ENCODE measurements around the gene ARHGEF1.

Gene ARHGEF1

DNA sequence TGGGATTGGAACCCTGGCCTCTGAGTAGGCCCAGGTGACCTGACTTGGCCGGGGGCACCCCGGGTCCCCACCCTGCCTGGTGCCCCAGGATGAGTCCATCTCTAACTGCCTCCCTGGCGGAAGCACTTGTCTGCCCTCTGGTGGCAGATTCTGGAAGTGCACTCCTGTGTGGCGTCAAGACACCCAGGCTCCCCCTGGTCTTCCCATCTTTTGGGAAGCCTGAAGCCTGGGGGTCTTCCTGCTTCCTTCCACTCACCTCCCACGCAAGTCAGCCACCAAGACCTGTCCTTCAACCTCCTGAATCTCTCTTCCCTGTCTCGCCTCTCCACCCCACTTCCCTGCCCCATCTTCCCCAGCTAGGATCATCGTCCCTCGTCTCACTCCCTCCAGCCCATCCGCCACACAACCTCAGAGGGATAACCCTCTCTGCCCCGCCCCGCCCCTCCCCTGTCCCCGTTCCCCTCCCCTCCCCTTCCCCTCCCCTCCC is 68.7 kb downstream of the ARHGEF1 start (continued):
- TF ChIP-seq ZNF146 (tag by site-specific recombination; IDR thresholded peaks at IDR 0.05): no peak
- no peak for TF ChIP-seq ZBTB48 (tag by site-specific recombination; IDR thresholded peaks at IDR 0.05)
- no peak for TF ChIP-seq ZNF350 (tag by site-specific recombination; IDR thresholded peaks at IDR 0.05)
- 0 out of 2 replicates have a peak, but pooled peaks have one; percentile 23 for TF ChIP-seq ZNF335 (tag by site-specific recombination; conservative IDR thresholded peaks at IDR 0.05)
- no peak for TF ChIP-seq ZNF221 (tag by site-specific recombination; IDR thresholded peaks at IDR 0.05; ENCODE audit: borderline replicate concordance)
- TF ChIP-seq EGR2 (tag by site-specific recombination; IDR thresholded peaks at IDR 0.05; ENCODE audit: low read depth): no peak
- TF ChIP-seq ZBTB8A (tag by site-specific recombination; IDR thresholded peaks at IDR 0.05): no peak
- TF ChIP-seq GLI4 (tag by site-specific recombination; IDR thresholded peaks at IDR 0.05): no peak
- TF ChIP-seq KLF7 (tag by site-specific recombination; IDR thresholded peaks at IDR 0.05; ENCODE audit: borderline replicate concordance): no peak
- TF ChIP-seq, protein P1, sequence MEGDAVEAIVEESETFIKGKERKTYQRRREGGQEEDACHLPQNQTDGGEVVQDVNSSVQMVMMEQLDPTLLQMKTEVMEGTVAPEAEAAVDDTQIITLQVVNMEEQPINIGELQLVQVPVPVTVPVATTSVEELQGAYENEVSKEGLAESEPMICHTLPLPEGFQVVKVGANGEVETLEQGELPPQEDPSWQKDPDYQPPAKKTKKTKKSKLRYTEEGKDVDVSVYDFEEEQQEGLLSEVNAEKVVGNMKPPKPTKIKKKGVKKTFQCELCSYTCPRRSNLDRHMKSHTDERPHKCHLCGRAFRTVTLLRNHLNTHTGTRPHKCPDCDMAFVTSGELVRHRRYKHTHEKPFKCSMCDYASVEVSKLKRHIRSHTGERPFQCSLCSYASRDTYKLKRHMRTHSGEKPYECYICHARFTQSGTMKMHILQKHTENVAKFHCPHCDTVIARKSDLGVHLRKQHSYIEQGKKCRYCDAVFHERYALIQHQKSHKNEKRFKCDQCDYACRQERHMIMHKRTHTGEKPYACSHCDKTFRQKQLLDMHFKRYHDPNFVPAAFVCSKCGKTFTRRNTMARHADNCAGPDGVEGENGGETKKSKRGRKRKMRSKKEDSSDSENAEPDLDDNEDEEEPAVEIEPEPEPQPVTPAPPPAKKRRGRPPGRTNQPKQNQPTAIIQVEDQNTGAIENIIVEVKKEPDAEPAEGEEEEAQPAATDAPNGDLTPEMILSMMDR (tag by site-specific recombination; IDR thresholded peaks at IDR 0.05): peak; percentile 95
- no peak for TF ChIP-seq ZNF169 (tag by site-specific recombination; IDR thresholded peaks at IDR 0.05)
- peak; percentile 42; the same call in 1 of the 2 replicates for TF ChIP-seq BCL11B (tag by site-specific recombination; IDR thresholded peaks at IDR 0.05; ENCODE audit: low read depth)
- no peak for TF ChIP-seq HOXC10 (CRISPR knock-in tag; IDR thresholded peaks at IDR 0.05)
- TF ChIP-seq, protein P2, sequence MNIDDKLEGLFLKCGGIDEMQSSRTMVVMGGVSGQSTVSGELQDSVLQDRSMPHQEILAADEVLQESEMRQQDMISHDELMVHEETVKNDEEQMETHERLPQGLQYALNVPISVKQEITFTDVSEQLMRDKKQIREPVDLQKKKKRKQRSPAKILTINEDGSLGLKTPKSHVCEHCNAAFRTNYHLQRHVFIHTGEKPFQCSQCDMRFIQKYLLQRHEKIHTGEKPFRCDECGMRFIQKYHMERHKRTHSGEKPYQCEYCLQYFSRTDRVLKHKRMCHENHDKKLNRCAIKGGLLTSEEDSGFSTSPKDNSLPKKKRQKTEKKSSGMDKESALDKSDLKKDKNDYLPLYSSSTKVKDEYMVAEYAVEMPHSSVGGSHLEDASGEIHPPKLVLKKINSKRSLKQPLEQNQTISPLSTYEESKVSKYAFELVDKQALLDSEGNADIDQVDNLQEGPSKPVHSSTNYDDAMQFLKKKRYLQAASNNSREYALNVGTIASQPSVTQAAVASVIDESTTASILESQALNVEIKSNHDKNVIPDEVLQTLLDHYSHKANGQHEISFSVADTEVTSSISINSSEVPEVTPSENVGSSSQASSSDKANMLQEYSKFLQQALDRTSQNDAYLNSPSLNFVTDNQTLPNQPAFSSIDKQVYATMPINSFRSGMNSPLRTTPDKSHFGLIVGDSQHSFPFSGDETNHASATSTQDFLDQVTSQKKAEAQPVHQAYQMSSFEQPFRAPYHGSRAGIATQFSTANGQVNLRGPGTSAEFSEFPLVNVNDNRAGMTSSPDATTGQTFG (tag by site-specific recombination; IDR thresholded peaks at IDR 0.05; ENCODE audit: borderline replicate concordance): no peak
- TF ChIP-seq ZNF19 (tag by site-specific recombination; IDR thresholded peaks at IDR 0.05; ENCODE audit: low read depth): no peak
- peak; percentile 83 for TF ChIP-seq GLIS2 (tag by site-specific recombination; IDR thresholded peaks at IDR 0.05)
- peak; percentile 52; the same call in 1 of the 2 replicates for TF ChIP-seq GLIS1 (tag by site-specific recombination; IDR thresholded peaks at IDR 0.05)
- peak; percentile 38; the same call in 1 of the 2 replicates for TF ChIP-seq ZEB2 (tag by site-specific recombination; IDR thresholded peaks at IDR 0.05)
- TF ChIP-seq ZNF837 (tag by site-specific recombination; IDR thresholded peaks at IDR 0.05): no peak
- TF ChIP-seq ZNF175 (tag by site-specific recombination; IDR thresholded peaks at IDR 0.05): no peak
- TF ChIP-seq ZBTB17 (tag by site-specific recombination; IDR thresholded peaks at IDR 0.05): peak; percentile 70; the same call in 1 of the 2 replicates
- TF ChIP-seq ZNF518A (tag by site-specific recombination; conservative IDR thresholded peaks at IDR 0.05; ENCODE audit: low read depth): peak; percentile 20; the same call in 1 of the 2 replicates
- TF ChIP-seq ZNF610 (tag by site-specific recombination; IDR thresholded peaks at IDR 0.05; ENCODE audit: borderline replicate concordance): no peak; the same call in 1 of the 2 replicates
- no peak for TF ChIP-seq HOXA7 (CRISPR knock-in tag; IDR thresholded peaks at IDR 0.05; ENCODE audit: borderline replicate concordance)
- no peak for TF ChIP-seq FEZF1 (tag by site-specific recombination; IDR thresholded peaks at IDR 0.05)
- no peak for TF ChIP-seq PRDM1 (tag by site-specific recombination; IDR thresholded peaks at IDR 0.05)
- TF ChIP-seq ZNF473 (tag by site-specific recombination; IDR thresholded peaks at IDR 0.05): no peak
- TF ChIP-seq KLF16 (tag by site-specific recombination; IDR thresholded peaks at IDR 0.05): peak; percentile 90
- TF ChIP-seq ZNF571 (tag by site-specific recombination; IDR thresholded peaks at IDR 0.05): no peak
- no peak for TF ChIP-seq TRIM28 (IDR thresholded peaks at IDR 0.05; ENCODE audit: borderline replicate concordance, low read length)
- no peak for TF ChIP-seq ZNF791 (tag by site-specific recombination; IDR thresholded peaks at IDR 0.05)
- peak; percentile 75 for TF ChIP-seq KLF17 (tag by site-specific recombination; IDR thresholded peaks at IDR 0.05)
- TF ChIP-seq ZNF510 (tag by site-specific recombination; IDR thresholded peaks at IDR 0.05; ENCODE audit: insufficient replicate concordance): no peak
